ENCODE measurements around the gene CPED1.

Gene CPED1

GRCh38 chr7:120959929-120960484, 28.5 kb upstream of the CPED1 start:
- no peak for TF ChIP-seq CTCF (IDR thresholded peaks at IDR 0.05; ENCODE audit: borderline replicate concordance, insufficient read depth, low read depth, low read length)
- no peak overlapping the region for H3K4me3 ChIP-seq (ENCODE audit: low read depth, low read length)

DNA sequence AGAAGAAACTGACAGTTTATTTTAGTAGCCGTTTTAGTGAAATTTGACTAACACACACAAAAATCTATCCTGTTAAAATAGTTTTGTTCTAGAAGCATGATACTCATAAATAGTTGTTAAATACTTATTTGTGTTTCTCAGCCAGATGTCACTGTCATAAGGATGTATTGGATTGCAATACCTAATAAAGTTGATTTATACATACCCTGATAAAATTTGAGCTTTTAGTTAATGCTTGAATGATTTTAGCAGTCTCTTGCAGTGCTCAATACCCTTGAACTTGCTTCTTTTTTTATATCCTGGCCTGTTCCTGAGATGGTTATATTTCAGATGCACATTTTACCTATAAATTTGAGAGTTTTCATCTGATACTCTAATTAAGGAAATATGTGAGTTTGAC, 27.8 kb upstream of the CPED1 start:
- no peak for TF ChIP-seq CTCF (IDR thresholded peaks at IDR 0.05; ENCODE audit: borderline replicate concordance, insufficient read depth, low read depth, low read length)

DNA sequence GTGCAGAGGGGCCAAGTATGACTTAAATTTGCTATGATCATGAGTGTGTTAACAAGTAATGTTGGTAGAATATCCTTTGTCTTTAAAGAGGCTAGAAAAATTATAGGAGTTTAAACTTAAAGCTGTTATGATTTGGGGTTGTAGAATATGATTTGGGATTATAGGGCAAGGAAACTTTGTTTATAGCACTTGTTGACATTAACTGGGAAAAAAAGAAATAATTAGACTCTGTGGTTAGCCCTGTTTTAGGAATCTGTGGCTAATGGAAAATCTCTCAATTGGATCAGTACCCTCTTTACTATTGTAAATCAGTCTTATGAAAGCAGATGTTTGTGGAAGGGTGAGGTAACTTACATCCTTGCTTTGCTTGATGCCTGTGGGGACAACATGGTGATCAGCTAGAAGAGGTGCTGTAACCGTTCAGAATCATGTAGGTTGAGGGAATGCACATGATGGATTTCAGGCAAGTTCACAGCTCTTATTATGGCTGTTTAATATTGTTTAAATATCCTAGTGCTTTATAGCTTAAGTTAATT, 26.8 kb upstream of the CPED1 start:
- TF ChIP-seq CTCF (IDR thresholded peaks at IDR 0.05; ENCODE audit: borderline replicate concordance, insufficient read depth, low read depth, low read length), result no peak
- no peak overlapping the region for H3K4me3 ChIP-seq (ENCODE audit: low read depth, low read length)

More for the DNA sequence above, 27.8 kb upstream of the CPED1 start:
- H3K4me3 ChIP-seq (ENCODE audit: low read depth, low read length), result no peak overlapping the region

DNA sequence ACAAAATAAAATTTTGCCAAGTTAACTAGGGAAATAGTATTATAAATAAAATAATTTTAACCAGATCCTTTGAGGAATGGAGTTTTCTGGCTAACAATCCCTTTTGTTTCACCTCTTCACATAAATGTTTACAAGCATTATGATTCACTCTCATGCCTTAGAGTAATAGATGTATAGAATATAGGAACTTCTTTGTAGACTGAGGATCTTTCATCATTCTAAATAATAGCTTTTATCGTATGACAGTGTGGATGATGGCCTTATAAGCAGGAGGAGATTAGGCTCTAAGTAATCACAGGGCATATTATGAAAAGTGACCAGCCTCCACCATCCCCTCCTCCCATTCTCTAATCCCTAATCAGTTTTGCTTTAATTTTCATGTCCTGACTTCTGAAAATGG, 24.4 kb upstream of the CPED1 start:
- H3K4me3 ChIP-seq (ENCODE audit: low read depth, low read length), result no peak overlapping the region
- no peak for TF ChIP-seq CTCF (IDR thresholded peaks at IDR 0.05; ENCODE audit: borderline replicate concordance, insufficient read depth, low read depth, low read length)

DNA sequence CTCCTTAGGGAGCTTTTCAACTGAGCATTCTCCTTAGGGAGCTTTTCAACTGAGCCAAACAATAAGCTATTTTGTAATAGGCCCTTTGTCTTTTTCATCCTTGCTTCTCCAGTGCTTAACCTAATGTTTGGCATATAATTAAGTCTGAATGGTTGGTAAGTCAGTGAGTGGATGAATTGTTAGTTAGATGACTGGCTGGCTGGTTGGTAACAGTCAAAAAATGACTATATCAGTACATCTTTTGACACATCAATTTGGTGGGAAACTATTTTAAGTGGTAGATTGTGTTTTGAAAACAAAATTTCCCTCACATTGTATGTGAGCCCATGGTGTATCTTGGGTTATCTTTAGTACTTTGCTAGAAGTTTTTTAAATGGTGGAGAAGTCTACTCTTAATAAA, 21.6 kb upstream of the CPED1 start:
- no peak overlapping the region for H3K4me3 ChIP-seq (ENCODE audit: low read depth, low read length)
- no peak for TF ChIP-seq CTCF (IDR thresholded peaks at IDR 0.05; ENCODE audit: borderline replicate concordance, insufficient read depth, low read depth, low read length)

GRCh38 chr7:120973849-120974248, 14.7 kb upstream of the CPED1 start:
- TF ChIP-seq CTCF (IDR thresholded peaks at IDR 0.05; ENCODE audit: borderline replicate concordance, insufficient read depth, low read depth, low read length), result no peak
- H3K4me3 ChIP-seq (ENCODE audit: low read depth, low read length), result no peak overlapping the region

DNA sequence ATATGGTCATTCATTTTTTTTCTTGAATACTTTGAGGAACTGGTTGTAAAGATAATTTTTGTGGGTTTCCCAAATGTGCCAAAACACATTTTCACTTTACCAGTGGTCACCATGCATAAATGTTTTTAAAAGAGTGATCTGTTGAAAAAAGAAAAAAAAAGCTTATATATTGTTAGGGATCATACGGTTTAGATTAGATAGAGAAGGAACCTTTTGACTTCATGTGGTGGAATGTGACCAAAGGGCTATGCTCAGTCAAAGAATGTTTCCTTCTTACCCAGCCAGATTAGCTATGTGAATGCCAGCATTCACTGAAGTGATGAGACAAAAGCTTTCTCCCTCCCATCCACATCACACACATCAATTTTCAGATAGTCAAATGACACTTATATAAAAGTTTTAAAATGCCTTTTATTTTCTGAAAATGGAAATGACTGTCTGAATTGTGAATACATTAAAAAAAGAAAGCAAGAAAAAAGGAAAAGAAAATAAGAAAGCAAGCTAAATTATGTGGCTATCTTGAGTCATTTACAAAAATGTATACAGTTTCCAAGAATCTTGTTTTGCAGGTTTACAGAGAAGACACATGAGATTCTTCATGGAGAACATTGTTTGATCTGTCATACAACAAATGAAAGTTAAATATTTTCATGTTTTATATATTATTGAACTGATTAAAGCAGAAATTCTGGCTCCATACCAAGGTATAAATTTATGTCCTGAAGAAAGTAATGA, 8.6 kb upstream of the CPED1 start:
- no peak for TF ChIP-seq CTCF (IDR thresholded peaks at IDR 0.05; ENCODE audit: borderline replicate concordance, insufficient read depth, low read depth, low read length)
- H3K4me3 ChIP-seq (ENCODE audit: low read depth, low read length), result no peak overlapping the region

All from GM12875 (cell line).